Immature natural killer cell (primary cell): ENCODE data around the gene MECR. TPM values are rescaled to one million over a fixed set of nuclear protein-coding genes. Genes with fewer than 3 reads are reported as not detected.

Source experiments
- DNase-seq, 3 donors: peaks; one replicate each; pipeline ENCODE4 v3.0.0; 2022; ENCODE audit warnings: mixed read lengths in 1 of 3
- H3K27ac Mint-ChIP-seq, 6 donors: one replicate each; pipeline ENCODE4 v1.8.0; 2020; ENCODE audit warnings: mixed read lengths in 6 of 6, mild to moderate bottlenecking in 5 of 6, inconsistent platforms in 4 of 6, moderate library complexity in 3 of 6
- H3K27me3 Mint-ChIP-seq, 3 donors: one replicate each; pipeline ENCODE4 v1.8.0; 2020 to 2021; ENCODE audit warnings: low read depth in 3 of 3, mild to moderate bottlenecking in 3 of 3, mixed read lengths in 3 of 3, moderate library complexity in 3 of 3, inconsistent platforms in 1 of 3
- H3K36me3 Mint-ChIP-seq, 3 donors: one replicate each; pipeline ENCODE4 v1.8.0; 2020; ENCODE audit warnings: mixed read lengths in 3 of 3, inconsistent platforms in 2 of 3, mild to moderate bottlenecking in 2 of 3
- H3K4me1 Mint-ChIP-seq, 2 donors: one replicate each; pipeline ENCODE4 v1.8.0; 2020; ENCODE audit warnings: inconsistent platforms in 2 of 2, mild to moderate bottlenecking in 2 of 2, mixed read lengths in 2 of 2, moderate library complexity in 1 of 2
- H3K4me3 Mint-ChIP-seq, 5 donors: one replicate each; pipeline ENCODE4 v1.8.0; 2020; ENCODE audit warnings: mild to moderate bottlenecking in 5 of 5, mixed read lengths in 5 of 5, inconsistent platforms in 3 of 5, moderate library complexity in 3 of 5
- H3K9me3 Mint-ChIP-seq, 6 donors: one replicate each; pipeline ENCODE4 v1.8.0; 2020; ENCODE audit warnings: mild to moderate bottlenecking in 6 of 6, mixed read lengths in 6 of 6, inconsistent platforms in 4 of 6, moderate library complexity in 3 of 6
- polyA plus RNA-seq, 3 donors: library from polyadenylated mRNA; unstranded; fragments of 300-500 nt; fragmentation: Illumina TruSeq; gene quantifications; one replicate each; pipeline ENCODE4 v1.2.3, GENCODE V29; 2021

MECR gene
- polyA plus RNA-seq, 3 donors from 2014 or later: 6.5 to 14.0 (median 11.3) TPM

DNA sequence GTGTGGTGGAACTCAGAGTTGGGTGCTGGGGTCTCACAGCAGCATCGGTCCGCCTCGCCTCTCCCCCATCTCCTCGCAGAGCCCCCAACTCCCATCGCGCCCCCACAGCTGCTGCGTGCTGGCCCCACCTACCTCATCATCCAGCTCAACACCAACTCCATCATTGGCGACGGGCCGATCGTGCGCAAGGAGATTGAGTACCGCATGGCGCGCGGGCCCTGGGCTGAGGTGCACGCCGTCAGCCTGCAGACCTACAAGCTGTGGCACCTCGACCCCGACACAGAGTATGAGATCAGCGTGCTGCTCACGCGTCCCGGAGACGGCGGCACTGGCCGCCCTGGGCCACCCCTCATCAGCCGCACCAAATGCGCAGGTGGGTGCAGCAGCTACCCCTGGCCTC is 29.8 kb upstream of the MECR start:
- peaks cover 13 to 26% (median 14%) of the 10 kb centered on the region in 3 donors for H3K27me3 Mint-ChIP-seq
- peaks cover 4 to 5% of the 10 kb centered on the region in 2 donors for H3K4me1 Mint-ChIP-seq
- peak overlapping the region in 4 of 5 donors; percentile 17 to 84 (median 76) for H3K4me3 Mint-ChIP-seq
- no peaks in the 10 kb centered on the region for H3K36me3 Mint-ChIP-seq
- no peak overlapping the region for H3K27ac Mint-ChIP-seq
- no peaks in the 10 kb centered on the region for H3K9me3 Mint-ChIP-seq
- DNase-seq: no peak

- peak overlapping the region; percentile 71 to 84 (median 76) for H3K4me3 Mint-ChIP-seq
- H3K4me1 Mint-ChIP-seq: peaks cover 4 to 5% of the 10 kb centered on the region in 2 donors
- H3K9me3 Mint-ChIP-seq: no peaks in the 10 kb centered on the region
- no peak overlapping the region for H3K27ac Mint-ChIP-seq
- peaks cover 13 to 26% (median 15%) of the 10 kb centered on the region in 3 donors for H3K27me3 Mint-ChIP-seq
- H3K36me3 Mint-ChIP-seq: no peaks in the 10 kb centered on the region
- DNase-seq: no peak
Measured at GRCh38 chr1:29259802-29260441, 29.2 kb upstream of the MECR start.

DNA sequence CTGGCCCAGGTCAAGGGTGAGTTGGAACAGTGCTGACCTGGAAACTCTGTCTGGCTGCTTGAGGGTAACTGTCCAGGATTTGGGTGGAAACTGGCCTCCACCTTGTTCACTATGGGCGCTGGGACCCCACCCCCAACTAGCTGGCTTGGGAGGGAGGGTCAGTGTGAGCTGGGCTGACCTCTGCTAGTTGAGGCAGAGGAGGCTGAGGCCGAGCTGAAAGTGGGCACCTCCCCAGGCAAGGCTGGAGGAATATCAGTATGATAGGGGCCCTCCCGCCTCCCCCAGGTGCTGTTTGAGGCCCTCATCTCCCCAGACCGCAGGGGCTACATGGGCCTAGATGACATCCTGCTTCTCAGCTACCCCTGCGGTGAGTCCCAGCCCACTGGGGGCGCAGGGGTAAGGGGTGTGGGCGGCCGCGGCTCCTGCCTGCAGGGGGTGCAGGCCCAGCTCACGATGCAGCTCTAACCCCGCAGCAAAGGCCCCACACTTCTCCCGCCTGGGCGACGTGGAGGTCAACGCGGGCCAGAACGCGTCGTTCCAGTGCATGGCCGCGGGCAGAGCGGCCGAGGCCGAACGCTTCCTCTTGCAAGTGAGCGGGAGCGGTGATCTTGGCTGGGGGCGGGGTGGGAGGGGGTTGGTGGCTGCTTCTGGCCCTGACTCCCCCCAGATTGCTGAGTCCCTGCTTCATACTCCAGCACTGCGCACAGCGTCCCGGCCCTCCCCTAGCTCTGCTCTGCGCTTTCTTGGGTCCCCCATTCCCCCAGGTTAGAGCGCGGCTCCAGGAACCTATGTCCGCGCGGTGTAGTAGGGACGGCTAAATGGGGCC is 28.5 kb upstream of the MECR start:
- Mint-ChIP-seq H3K4me1 (peaks cover 4 to 5% of the 10 kb centered on the region in 2 donors), H3K9me3 (no peaks in the 10 kb centered on the region), H3K36me3 (no peaks in the 10 kb centered on the region), H3K27me3 (peaks cover 13 to 26% (median 15%) of the 10 kb centered on the region in 3 donors), H3K4me3 (peak overlapping the region in 4 of 5 donors; percentile 25 to 62 (median 58)), H3K27ac (no peak overlapping the region)
- no peak for DNase-seq

DNA sequence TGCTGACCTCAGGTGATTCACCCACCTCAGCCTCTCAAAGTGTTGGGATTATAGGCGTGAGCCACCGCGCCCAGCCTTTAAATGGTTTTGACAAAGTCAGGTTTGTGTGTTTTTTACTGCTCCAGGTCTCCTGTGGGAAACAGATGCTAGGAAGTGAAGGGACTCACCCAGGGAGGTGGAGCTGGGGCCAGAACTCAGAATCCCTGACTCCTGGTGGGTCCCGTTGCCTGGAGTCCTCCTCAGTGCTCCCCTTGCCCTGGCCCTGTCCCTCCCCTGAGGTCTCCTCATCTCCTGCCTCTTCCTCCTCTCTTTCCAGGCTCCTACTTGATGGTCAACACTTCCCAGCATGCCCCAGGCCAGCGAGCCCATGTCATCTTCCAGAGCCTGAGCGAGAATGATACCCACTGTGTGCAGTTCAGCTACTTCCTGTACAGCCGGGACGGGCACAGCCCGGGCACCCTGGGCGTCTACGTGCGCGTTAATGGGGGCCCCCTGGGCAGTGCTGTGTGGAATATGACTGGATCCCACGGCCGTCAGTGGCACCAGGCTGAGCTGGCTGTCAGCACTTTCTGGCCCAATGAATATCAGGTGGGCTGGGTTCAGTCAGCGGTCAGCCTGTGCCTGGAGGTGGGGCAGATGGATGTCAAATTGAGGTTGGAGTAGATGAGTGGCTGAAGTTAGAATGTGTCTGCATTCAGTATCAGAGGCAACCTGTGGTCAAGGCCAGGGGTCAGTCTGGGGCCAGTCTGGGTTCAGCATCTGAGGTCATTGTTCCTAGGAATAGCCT is 27.6 kb upstream of the MECR start:
- Mint-ChIP-seq H3K27me3 (peaks cover 9 to 26% (median 15%) of the 10 kb centered on the region in 3 donors), H3K27ac (no peak overlapping the region), H3K9me3 (no peaks in the 10 kb centered on the region), H3K36me3 (no peaks in the 10 kb centered on the region), H3K4me3 (peak overlapping the region in 4 of 5 donors; percentile 25 to 62 (median 44)), H3K4me1 (peaks cover 4 to 5% of the 10 kb centered on the region in 2 donors)
- DNase-seq: no peak

GRCh38 chr1:29256979-29257804 is 26.5 kb upstream of the MECR start:
- Mint-ChIP-seq H3K9me3 (no peaks in the 10 kb centered on the region), H3K4me3 (peak overlapping the region in 1 of 5 donors; percentile 38), H3K27ac (no peak overlapping the region), H3K27me3 (peaks cover 7 to 24% (median 14%) of the 10 kb centered on the region in 3 donors), H3K4me1 (peaks cover 4 to 5% of the 10 kb centered on the region in 2 donors), H3K36me3 (no peaks in the 10 kb centered on the region)
- no peak for DNase-seq

DNA sequence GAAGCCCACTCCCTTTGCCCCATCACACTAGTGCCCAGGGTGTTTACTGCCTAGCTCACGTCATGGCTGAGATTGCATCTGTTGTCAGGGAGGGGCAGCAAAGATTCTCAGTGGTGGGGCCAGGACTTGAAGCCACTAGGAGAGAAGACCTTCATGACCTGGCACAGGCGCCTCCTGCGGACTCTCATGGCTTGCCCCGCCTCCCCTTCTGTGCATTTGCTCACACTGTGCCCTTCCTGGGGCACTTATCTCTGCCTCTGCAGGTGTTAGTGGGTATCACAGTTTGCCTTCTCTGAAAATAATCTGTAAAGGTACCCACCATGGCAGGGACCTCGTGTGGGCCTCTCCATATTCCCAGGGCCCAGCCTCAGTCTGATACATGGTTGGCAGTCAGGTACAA is 25.7 kb upstream of the MECR start:
- no peaks in the 10 kb centered on the region for H3K9me3 Mint-ChIP-seq
- no peak overlapping the region for H3K27ac Mint-ChIP-seq
- peaks cover 3 to 17% (median 13%) of the 10 kb centered on the region in 3 donors for H3K27me3 Mint-ChIP-seq

DNA sequence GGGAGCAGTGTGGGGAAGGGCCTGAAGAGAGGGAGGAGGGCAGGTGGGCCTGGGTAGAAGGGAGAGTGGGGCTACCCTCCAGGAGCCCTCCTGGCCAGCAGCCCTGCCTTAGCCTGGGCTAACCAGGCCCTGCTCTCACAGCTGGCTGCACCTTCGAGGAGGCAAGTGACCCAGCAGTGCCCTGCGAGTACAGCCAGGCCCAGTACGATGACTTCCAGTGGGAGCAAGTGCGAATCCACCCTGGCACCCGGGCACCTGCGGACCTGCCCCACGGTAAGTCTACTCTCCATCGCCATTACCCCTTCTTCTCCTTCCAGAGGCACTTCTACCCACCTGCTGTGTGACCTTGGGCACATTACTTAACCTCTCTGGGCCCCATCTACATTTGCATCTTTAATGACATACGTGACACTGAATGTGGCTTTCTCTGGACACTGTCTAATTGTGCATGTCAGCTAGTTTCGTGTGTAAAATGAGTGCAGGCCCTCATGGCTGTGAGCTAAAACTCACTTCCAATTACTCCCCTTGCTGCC is 24.5 kb upstream of the MECR start:
- H3K27me3 Mint-ChIP-seq: peaks cover 3 to 15% (median 10%) of the 10 kb centered on the region in 3 donors
- H3K9me3 Mint-ChIP-seq: no peaks in the 10 kb centered on the region
- no peak for DNase-seq
- no peak overlapping the region for H3K4me3 Mint-ChIP-seq
- H3K27ac Mint-ChIP-seq: no peak overlapping the region
- H3K36me3 Mint-ChIP-seq: no peaks in the 10 kb centered on the region
- peaks cover 3 to 4% of the 10 kb centered on the region in 2 donors for H3K4me1 Mint-ChIP-seq

More for the DNA sequence above, 25.7 kb upstream of the MECR start:
- peaks cover 4 to 5% of the 10 kb centered on the region in 2 donors for H3K4me1 Mint-ChIP-seq
- H3K36me3 Mint-ChIP-seq: no peaks in the 10 kb centered on the region
- DNase-seq: no peak
- H3K4me3 Mint-ChIP-seq: no peak overlapping the region

- Mint-ChIP-seq H3K36me3 (no peaks in the 10 kb centered on the region), H3K9me3 (no peaks in the 10 kb centered on the region), H3K27ac (no peak overlapping the region), H3K27me3 (peaks cover 1 to 15% (median 10%) of the 10 kb centered on the region in 3 donors), H3K4me3 (no peak overlapping the region), H3K4me1 (no peaks in the 10 kb centered on the region)
- DNase-seq: no peak
Measured at GRCh38 chr1:29254346-29254745, 23.6 kb upstream of the MECR start.

- H3K27me3 Mint-ChIP-seq: peaks cover 0 to 10% (median 8%) of the 10 kb centered on the region in 3 donors
- H3K36me3 Mint-ChIP-seq: no peaks in the 10 kb centered on the region
- no peak overlapping the region for H3K27ac Mint-ChIP-seq
- H3K4me1 Mint-ChIP-seq: no peaks in the 10 kb centered on the region
- no peak overlapping the region for H3K4me3 Mint-ChIP-seq
- no peak for DNase-seq
- H3K9me3 Mint-ChIP-seq: no peaks in the 10 kb centered on the region
Measured at GRCh38 chr1:29253180-29253579, 22.4 kb upstream of the MECR start.

DNA sequence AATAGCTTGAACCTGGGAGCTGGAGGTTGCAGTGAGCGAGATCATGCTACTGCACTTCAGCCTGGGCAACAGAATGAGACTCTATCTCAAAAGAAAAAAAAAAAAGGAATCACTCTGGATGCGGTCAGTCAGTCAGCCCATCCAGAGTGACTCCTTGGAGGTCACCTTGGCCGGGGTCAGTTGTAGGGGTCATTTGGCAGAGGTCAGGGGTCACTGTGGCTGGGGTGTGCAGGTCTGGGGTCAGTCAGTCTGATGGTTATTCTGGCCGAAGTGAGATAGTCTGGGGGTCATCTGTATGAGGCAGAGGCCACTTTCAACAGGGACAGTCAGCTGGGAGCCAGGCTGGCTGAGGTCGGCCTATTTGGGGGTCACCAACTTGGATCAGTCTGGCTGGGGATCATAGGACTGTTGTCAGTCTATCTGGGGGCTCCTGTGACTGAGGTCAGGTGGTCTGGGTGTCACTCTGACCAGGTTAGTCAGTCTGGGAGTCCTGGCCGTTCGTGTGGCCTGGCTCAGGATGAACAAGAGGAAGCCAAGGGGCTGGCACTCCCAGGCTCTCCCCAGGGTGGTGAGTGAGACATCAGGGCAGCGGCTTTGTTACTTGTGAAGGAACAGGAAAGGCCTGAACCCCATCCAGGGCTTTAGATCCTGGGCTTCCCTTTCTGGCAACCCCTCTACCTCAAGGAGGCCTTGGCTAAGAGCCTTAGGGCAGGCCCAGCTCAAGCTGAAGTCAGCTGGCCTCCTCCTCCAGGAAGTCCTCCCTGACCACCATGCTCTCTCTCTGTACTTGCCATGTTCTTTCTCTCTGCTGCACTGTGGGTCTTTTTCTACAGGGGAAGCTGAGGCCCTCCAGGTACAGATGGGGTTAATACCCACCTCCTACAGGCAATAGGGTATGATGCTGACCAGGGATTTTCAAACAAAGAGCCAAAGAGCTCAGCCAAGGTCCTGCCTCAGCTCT is 20.7 kb upstream of the MECR start:
- H3K27ac Mint-ChIP-seq: no peak overlapping the region

DNA sequence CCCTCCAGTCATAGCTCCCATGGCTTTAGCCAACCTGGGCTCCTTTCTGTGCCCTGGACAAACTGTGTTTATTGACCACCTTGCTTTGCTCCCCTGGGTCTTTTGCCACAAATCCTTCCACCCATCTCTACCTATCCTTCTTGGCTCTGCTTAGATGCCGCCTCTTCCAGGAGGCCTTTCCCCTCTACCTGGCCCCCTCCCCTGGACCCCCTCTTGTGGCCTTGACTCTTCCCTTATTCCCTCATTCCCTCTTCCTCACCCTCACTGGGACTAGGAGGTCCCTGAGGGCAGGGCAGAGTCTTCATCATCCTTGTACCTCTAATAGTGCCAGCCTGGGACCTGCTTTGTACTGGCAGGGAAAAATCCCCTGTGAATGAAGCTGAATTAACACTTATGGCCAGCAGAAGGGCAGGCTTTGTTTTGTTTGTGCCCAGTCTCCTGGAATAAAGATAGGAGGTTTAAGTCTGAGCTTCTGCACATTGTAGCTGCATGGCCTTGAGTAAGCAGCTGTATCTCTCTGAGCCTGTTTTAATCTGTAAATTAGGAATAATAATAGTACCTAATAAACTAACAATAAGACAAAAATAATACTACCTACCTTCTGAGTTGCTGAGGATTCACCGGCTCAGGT is 19.3 kb upstream of the MECR start:
- Mint-ChIP-seq H3K27ac (no peak overlapping the region), H3K4me3 (no peak overlapping the region), H3K36me3 (no peaks in the 10 kb centered on the region), H3K27me3 (peaks cover 3 to 7% (median 4%) of the 10 kb centered on the region in 3 donors), H3K9me3 (no peaks in the 10 kb centered on the region), H3K4me1 (no peaks in the 10 kb centered on the region)
- DNase-seq: no peak

More for the DNA sequence above, 20.7 kb upstream of the MECR start:
- no peaks in the 10 kb centered on the region for H3K36me3 Mint-ChIP-seq
- H3K4me1 Mint-ChIP-seq: no peaks in the 10 kb centered on the region
- no peak for DNase-seq
- no peaks in the 10 kb centered on the region for H3K9me3 Mint-ChIP-seq
- H3K4me3 Mint-ChIP-seq: no peak overlapping the region
- peaks cover 3 to 8% (median 7%) of the 10 kb centered on the region in 3 donors for H3K27me3 Mint-ChIP-seq
